Measurements from ENCODE around the gene PRR4. TPM values are rescaled to one million over a fixed set of nuclear protein-coding genes. Genes with fewer than 3 reads are reported as not detected.

PRR4 gene, protein sequence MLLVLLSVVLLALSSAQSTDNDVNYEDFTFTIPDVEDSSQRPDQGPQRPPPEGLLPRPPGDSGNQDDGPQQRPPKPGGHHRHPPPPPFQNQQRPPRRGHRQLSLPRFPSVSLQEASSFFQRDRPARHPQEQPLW
- not detected in 2 replicates for total RNA-seq (2014; rRNA removed; shearing (Covaris generic); ENCODE audit: low replicate concordance)

DNA sequence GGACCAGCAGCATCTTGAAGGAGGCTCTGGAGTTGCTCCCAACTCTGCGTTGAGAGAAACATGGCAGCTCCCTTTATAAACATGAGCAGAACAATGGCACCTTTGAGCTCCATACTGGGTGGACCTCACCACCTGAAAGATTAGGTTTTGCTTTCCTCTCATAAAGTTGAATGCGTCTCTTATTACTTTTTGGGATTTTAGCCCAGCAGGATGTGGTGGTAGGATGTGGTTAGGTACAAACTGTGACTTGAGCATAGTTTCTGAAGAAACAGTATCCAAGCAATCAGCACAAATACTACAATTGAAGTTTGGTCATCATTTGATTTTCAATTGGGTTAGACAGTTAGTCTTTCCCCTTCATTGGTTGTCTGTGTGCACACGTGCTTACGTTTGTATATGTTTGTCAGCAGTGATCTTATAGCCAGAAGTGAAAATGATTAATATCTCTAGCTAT, at the start of gene PRR4:
TSS of gene PRR4 (minus strand) at position 51 of the 454 bp plus-strand sequence. CDS start at position 13, 38 bp downstream.
- in situ Hi-C loops (cut with HindIII; ENCODE audit: low pct_unique_long_range_greater_than_20kb, low sequenced_read_pairs) = no loop called here
- DNase-seq (ENCODE audit: low read depth) = no peak

DNA sequence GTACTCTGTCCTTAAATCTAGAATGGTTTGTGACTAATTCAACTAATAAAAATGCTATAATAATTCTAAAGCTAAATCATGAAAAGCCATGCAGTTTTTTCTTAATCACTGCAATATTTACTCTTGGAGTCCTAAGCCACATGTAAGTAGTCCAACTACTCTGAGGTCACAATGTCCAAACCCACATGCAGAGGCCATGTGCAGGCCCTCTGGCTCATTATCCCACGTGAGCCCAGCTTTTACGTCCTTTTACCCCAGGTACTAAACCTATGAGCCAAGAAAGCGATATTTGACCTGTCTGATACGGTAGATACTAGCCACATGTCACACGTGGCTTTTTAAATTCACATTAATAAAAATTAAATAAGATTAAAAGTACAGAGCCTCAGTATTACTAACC, 47.6 kb upstream of the PRR4 start:
- no peak for DNase-seq (ENCODE audit: low read depth)
- in situ Hi-C loops (cut with HindIII; ENCODE audit: low pct_unique_long_range_greater_than_20kb, low sequenced_read_pairs) = no loop called here

DNA sequence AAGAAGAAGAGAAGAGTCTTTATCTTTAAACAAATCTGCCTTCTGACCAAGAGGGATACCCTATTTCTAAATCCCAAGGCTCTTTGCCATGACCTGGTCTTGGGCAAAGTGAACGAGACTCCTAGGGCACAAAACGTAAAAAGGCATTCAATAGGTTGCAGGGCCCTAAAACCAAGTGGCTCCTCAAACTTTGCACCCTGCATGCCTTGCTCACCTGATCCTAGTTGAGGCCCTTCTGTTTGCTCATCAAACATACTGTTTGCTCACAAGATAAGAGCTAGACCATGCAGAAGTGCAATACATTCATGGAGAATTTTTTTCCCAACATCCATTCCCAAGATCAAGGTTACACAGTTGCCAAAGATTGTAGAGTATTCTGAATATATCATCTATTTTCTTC, 42.7 kb upstream of the PRR4 start:
- DNase-seq (ENCODE audit: low read depth) = no peak
- in situ Hi-C loops (cut with HindIII; ENCODE audit: low pct_unique_long_range_greater_than_20kb, low sequenced_read_pairs) = no loop called here

DNA sequence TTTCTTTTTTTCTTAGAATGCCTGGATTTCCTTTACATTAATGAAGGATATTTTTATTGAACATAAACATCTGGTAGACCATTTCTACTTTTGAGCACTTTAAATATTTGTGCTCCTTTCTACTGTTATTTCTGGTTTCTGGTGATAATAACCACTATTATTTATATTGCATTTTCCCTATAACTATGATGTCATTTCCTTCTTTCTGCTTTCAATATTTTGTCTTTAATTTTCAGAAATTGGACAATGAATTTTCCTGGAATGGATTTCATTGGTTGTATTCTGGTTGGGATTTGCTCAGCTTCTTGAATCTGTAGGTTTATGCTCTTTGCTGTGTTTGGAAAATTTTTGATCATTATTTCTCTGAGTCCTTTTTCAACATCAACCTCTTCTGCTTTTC, 40.0 kb upstream of the PRR4 start:
- in situ Hi-C loops (cut with HindIII; ENCODE audit: low pct_unique_long_range_greater_than_20kb, low sequenced_read_pairs) = no loop called here
- DNase-seq (ENCODE audit: low read depth) = no peak

DNA sequence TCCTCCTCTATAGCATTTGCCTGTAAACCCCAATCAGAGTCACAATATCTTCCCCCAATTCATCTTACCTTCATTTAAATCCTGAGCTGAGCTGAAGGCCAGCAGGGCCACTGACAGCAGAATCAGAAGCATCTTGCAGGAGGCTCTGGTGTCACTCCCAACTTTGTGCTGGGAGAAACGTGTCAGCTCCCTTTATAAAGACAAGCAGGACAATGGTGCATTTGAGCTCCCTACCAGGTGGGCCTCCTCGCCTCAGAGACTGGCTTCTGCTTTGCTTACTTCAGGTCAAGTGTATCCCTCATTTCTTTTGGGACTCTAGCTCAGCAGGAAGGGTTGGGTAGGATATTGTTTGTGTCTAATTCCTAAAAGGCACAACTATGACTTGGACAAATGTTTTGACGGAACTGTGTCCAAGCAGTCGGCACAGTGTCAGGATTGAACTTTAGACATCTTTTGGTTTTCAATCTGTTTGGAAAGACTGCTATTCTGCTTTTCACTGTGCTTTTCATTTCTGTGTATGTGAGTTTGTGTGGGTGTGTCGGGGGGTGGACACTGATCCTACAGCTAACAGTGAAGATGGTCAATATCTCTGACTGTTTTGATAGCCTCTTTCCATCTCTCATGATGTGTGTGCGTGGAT, 34.9 kb upstream of the PRR4 start, which contains the start of gene PRH1:
TSS of gene PRH1 (minus strand) at position 170 of the 640 bp plus-strand sequence. CDS start at position 132, 38 bp downstream.
- DNase-seq (ENCODE audit: low read depth) = no peak
- in situ Hi-C loops (cut with HindIII; ENCODE audit: low pct_unique_long_range_greater_than_20kb, low sequenced_read_pairs) = no loop called here

DNA sequence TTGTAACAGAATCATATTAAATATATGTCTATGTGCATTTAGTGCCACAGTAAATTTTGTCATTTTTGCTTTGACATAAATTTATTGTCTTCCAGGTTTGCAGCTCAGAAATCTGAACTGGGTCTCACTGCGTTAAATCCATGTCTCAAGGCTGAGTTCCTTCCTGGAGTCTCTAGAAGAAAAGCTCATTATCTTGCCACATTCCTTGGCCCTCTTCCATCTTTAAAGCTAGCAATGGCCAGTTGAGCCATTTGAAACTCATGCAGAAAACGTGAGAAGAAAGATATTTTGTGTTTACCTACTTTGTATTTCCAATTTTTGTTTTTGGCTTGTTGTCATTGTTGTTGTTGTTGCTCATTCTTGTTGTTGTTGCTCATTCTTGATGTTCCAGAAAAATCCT, 24.1 kb upstream of the PRR4 start:
- in situ Hi-C loops (cut with HindIII; ENCODE audit: low pct_unique_long_range_greater_than_20kb, low sequenced_read_pairs) = no loop called here
- no peak for DNase-seq (ENCODE audit: low read depth)

DNA sequence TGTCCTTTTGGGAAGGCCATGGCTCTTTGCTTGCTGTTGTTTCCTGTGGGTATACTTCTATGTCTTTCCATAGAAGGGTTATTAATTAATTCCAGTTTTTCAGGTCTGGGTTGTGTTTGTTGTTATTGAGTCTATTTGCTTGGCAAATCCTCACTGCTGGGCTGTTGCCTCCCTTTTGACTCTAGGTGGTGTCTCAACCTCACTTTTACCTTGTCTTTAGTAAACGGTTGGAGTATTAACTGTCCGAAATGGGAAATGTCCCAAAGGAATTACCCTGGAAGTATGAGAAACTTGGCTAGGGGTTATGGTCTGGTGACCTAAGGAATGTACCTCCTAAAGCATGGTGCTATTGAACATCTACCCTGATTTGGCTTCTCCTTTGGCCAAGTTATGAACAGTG, 18.1 kb upstream of the PRR4 start:
- in situ Hi-C loops (cut with HindIII; ENCODE audit: low pct_unique_long_range_greater_than_20kb, low sequenced_read_pairs) = no loop called here
- DNase-seq (ENCODE audit: low read depth) = no peak

DNA sequence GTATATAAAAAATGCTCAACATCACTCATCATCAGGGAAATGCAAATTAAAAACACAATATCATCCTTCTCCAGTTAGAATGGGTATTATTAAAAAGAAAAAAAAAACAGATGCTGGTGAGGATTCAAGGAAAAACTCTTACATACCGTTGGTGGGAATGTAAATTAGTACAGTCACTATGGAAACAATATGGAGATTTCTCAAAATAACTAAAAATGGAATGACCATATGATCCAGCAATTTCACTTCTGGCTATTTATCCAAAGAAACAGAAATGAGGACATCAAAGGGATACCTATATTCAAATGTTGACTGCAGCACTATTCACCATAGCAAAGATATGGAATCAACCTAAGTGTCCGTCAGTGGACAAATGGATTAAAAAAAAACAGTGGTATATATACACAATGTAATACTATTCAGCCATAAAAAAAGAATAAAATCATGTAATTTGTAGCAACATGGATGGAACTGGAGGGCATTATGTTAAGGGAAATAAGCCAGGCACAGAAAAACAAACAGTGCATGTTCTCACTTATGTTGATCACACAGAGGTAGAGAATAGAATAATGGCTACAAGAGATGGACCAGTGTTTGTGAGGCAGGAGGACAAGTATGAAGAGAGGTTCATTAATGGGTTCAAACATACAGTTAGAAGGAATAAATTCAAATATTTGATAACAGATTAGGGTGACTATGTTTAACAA, 14.4 kb upstream of the PRR4 start:
- in situ Hi-C loops (cut with HindIII; ENCODE audit: low pct_unique_long_range_greater_than_20kb, low sequenced_read_pairs) = no loop called here
- DNase-seq (ENCODE audit: low read depth) = no peak

DNA sequence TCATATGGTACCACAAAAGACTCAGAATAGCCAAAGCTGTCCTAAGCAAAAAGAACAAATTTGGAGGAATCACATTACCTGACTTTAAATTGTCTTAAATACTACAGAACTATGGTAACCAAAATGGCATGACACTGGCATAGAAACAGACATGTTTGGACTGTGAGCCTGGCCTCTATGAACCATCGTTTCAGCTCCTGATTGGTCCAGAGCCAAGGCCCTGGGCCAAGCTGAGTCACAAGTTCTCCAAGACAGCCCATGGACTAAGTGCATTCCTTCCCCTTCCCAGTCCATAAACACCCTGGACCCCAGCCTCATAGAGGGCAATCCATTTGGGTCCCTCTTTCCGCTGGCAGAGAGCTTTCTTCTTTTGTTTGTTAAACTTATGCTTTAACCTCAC, 12.1 kb upstream of the PRR4 start:
- no peak for DNase-seq (ENCODE audit: low read depth)
- in situ Hi-C loops (cut with HindIII; ENCODE audit: low pct_unique_long_range_greater_than_20kb, low sequenced_read_pairs) = no loop called here

DNA sequence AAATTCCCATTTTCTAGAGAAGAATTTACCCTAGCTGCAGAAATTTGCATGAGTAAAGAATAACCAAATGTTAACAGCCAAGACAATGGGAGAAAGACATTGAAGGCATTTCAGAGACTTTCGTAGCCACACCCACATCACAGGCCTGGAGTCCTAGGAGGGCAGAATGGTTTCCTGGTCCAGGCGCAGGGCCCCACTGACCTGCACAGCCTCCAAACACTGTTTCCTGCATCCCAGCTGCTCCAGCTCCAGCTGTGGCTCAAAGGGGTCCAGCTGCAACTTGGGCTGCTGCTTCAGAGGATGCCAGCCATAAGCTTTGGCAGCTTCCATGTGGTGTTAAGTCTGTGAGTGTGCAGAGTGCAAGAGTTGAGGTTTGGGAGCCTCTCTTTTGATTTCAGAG, 6.5 kb upstream of the PRR4 start:
- no peak for DNase-seq (ENCODE audit: low read depth)
- in situ Hi-C loops (cut with HindIII; ENCODE audit: low pct_unique_long_range_greater_than_20kb, low sequenced_read_pairs) = no loop called here

DNA sequence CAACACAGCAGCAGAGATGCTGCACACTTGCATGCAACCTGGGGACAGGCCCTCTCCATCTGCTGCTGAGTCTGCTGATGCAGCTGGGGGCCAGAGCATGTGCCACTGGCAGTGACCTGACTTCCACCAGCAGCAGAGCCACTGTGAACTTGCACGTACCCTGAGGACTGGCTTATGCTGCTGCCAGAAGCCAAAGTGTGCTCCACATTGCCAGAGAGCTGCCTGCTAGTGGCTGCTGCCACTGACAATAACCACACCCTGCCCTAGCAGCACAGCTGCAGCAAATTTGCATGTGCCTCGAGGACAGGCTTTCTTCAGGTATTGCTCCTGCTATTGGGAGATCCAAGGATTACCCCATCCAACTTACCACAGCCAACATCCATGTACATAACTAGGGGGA, 4.5 kb upstream of the PRR4 start:
- no peak for DNase-seq (ENCODE audit: low read depth)
- in situ Hi-C loops (cut with HindIII; ENCODE audit: low pct_unique_long_range_greater_than_20kb, low sequenced_read_pairs) = no loop called here

DNA sequence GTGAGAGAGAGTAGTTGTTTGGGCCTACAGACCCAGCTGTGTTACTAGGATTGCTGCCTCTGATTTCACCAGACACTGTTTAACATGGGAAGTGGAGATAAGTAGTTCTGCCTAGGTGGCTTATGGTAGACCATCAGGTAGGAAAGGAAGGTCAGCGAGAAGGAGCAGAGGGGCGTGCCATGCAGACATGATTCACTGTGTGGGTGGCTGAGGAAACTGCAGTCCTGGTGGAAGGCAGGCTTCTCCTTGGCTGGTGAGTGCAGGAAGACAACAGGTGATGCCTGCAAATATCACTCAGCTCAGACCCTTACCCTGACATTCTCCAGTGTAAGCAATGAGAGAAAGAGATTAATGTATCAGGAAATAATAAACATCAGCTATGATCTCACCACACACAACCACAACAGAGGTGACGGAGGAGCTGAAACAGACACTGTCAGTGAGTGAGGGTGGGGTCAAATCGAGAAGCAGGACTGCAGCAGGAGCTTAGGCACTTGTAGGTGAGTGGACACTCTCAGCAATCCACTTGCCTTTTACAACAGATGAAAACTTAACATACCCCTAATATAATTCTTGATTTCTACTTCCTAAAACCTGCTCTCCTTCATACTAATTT, 2.1 kb upstream of the PRR4 start:
- no peak for DNase-seq (ENCODE audit: low read depth)
- in situ Hi-C loops (cut with HindIII; ENCODE audit: low pct_unique_long_range_greater_than_20kb, low sequenced_read_pairs) = no loop called here

DNA sequence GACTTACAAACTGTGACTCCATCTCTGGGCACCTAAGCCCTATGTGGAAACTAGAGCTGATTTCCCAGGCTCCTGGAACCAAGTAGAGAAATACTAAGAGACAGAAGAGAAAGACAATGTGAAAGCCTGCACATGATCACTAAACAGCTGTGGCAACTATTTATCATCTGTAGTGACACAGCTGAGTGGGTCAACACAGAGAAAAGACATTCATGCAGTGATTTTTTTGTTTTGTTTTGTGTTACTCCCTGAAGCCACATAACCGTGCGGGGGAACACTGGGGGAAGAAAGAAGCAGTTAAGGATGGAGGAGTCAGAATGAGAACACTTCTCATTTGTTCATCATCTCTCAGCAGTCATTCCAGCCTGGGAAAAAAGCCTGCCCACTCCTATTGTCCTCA, 1.5 kb downstream of the PRR4 start:
- in situ Hi-C loops (cut with HindIII; ENCODE audit: low pct_unique_long_range_greater_than_20kb, low sequenced_read_pairs) = no loop called here
- DNase-seq (ENCODE audit: low read depth) = no peak

DNA sequence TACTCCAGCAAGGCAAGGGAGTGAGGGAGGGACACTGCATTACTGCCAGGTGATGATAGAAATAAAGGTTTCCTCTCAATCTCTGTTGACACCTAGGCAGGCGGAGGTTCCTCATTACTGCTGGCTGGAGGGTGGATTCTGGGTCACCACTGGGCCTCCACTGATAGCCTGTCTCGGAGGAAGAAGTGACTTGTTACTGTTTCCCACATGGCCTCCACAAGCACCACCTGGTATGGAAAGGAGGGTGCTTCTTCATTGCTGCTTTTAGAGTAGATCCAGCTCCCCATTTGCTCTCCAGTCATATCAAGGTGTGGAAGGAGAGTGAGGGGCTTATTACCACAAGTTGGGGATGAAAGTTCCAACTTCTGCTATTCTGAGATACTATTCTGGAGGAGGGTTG, 6.4 kb downstream of the PRR4 start:
- no peak for DNase-seq (ENCODE audit: low read depth)
- in situ Hi-C loops (cut with HindIII; ENCODE audit: low pct_unique_long_range_greater_than_20kb, low sequenced_read_pairs) = no loop called here

DNA sequence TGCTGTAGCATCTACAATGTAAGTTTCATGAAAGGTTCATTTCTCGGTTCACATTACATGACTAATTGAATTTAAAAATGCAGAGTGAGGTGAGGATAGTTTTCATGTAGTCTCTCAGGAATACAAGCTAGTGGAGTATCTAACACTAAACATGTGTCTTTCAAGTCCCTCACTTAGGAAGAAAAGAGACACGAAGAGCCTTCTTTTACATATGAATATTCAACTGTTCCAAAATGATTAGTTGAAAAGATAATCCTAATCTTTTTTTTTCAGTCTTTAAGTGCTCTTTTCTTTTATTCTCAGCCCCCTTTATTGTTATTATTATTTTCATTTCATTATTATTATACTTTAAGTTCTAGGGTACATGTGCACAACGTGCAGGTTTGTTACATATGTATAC, 10.8 kb downstream of the PRR4 start:
- no peak for DNase-seq (ENCODE audit: low read depth)
- in situ Hi-C loops (cut with HindIII; ENCODE audit: low pct_unique_long_range_greater_than_20kb, low sequenced_read_pairs) = no loop called here

DNA sequence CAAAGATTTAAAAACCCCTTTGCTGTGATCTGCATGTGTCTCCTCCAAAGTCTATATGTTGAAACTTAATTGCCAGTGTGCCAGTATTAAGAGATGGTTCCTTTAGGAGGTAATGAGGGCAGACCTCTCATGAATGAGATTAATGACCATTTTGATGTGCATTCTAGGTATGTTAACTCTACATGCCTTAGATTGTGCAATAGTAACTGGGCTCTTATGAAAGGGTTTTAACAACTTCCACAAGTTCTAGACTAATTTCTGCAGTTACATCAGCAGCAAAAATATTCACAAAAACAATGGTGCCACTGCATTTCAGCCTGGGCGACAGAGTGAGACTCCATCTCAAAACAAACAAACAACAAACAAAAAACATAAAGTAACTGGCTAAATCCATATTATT, 19.3 kb downstream of the PRR4 start:
- DNase-seq (ENCODE audit: low read depth) = no peak

DNA sequence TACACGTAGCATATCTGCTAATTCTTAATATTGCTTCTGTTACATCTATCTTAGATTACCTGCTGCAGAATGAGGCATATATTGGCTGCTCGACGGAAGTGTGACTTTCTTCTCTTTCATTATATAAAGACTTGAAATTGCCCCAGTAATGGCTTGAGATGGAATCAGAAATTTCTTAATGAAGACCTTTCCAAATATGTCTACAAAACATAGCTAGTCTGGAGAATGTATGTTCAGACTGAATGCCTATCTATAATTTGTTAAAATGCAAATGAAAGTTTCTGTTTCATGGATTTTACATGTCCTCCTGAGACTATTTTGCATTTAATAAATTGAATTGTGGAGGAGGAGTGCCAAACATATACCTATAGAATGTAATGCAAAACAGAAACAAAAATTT, 23.0 kb downstream of the PRR4 start, which contains the start of gene TAS2R10:
TSS of gene TAS2R10 (minus strand) at position 101 of the 400 bp plus-strand sequence. CDS start at position 12, 89 bp downstream.
- in situ Hi-C loops (cut with HindIII; ENCODE audit: low pct_unique_long_range_greater_than_20kb, low sequenced_read_pairs) = no loop called here
- no peak for DNase-seq (ENCODE audit: low read depth)

More for the DNA sequence above, 19.3 kb downstream of the PRR4 start:
- in situ Hi-C loops (cut with HindIII; ENCODE audit: low pct_unique_long_range_greater_than_20kb, low sequenced_read_pairs) = no loop called here

DNA sequence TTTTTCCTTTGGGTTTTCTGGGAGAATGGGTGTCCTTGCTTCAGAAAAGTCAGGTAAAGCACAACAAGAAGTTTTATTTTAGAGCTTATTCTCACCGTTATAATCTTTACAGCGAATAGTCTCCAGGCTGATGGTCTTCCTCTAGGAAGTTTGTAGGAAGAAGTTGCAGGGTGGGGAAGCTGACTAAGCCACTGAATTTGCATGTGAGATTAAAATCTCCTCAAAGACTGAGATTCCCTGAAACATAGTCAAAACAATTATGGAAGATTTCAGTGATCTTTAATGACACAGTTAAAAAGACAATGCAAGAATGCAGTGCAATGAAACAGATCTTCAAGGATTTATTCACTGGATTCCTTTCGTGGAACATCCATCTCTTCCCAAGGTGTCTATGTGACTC, 24.3 kb downstream of the PRR4 start:
- DNase-seq (ENCODE audit: low read depth) = no peak
- in situ Hi-C loops (cut with HindIII; ENCODE audit: low pct_unique_long_range_greater_than_20kb, low sequenced_read_pairs) = no loop called here

DNA sequence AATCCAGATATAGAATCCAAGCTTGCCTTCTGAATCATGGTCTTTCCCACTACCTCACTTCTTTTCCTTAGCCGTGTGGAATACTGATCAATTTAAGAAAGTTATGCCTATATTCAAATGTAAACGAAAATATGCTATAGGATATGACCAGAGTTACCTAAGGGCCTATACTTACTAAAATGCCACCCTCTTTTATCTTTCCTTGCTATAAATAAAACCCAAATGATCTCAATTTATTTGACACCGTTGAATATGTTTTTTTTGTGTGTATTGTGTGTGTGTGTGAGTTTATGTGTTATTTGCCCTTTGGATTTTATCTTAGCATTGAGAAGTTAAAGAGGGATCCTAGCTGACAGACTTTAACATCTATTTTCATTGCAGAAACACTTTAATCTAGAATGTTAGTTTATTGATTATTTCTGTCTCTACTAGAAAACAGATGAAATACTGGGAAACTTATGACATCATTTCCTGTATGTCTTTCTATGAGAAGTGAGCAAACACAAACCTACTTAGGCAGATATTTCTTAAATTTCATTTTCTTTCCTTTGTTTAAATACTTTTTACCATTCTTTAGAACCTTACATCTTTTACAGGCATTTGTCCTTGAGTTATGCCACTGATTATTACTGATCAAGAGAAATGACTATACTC, 37.3 kb downstream of the PRR4 start:
- no peak for DNase-seq (ENCODE audit: low read depth)
- in situ Hi-C loops (cut with HindIII; ENCODE audit: low pct_unique_long_range_greater_than_20kb, low sequenced_read_pairs) = no loop called here

All from Caki2 (cell line).